CD14-positive monocyte (primary cell): Measurements from ENCODE around the gene DPH1. TPM values are rescaled to one million over a fixed set of nuclear protein-coding genes. Genes with fewer than 3 reads are reported as not detected.
A peak's percentile ranks its signal among the peaks of the same experiment; 100 is the strongest.

Experiments
- DNase-seq, 3 donors: peaks; one replicate each; pipeline ENCODE4 v3.0.0-alpha.2; 2011 to 2022
- H2AFZ ChIP-seq: 2 replicates; pipeline ENCODE4 v1.6.0; 2012; ENCODE audit warnings: mild to moderate bottlenecking, low read depth, low read length, inconsistent platforms; ENCODE audit not compliant: insufficient read depth, poor library complexity, severe bottlenecking
- H3K27ac ChIP-seq, 2 donors: 1 replicate in 1 of 2; 2 replicates in 1 of 2; pipeline ENCODE4 v1.5.1; 2012 to 2013; ENCODE audit warnings: low read length in 2 of 2, control low read depth in 1 of 2, inconsistent platforms in 1 of 2, low read depth in 1 of 2, mild to moderate bottlenecking in 1 of 2
- H3K27me3 ChIP-seq, 2 donors: one replicate each; pipeline versions ENCODE4 v1.6.0 to v1.6.1; 2011 to 2013; ENCODE audit warnings: low read length in 2 of 2; ENCODE audit not compliant: control insufficient read depth in 2 of 2, insufficient read depth in 2 of 2
- H3K36me3 ChIP-seq, 2 donors: replicated peaks in 1 of 2; 1 replicate in 1 of 2; 2 replicates in 1 of 2; pipeline versions ENCODE4 v1.5.1 to v1.6.1; 2012 to 2013; ENCODE audit warnings: low read length in 2 of 2, control low read depth in 1 of 2, inconsistent platforms in 1 of 2, mild to moderate bottlenecking in 1 of 2; ENCODE audit not compliant: insufficient read depth in 2 of 2, control insufficient read depth in 1 of 2
- H3K4me1 ChIP-seq, 2 donors: 1 replicate in 1 of 2; 2 replicates in 1 of 2; pipeline versions ENCODE4 v1.5.1 to v1.6.1; 2012 to 2013; ENCODE audit warnings: low read length in 2 of 2, control low read depth in 1 of 2, inconsistent platforms in 1 of 2, mild to moderate bottlenecking in 1 of 2, moderate library complexity in 1 of 2; ENCODE audit not compliant: insufficient read depth in 2 of 2, control insufficient read depth in 1 of 2
- H3K4me2 ChIP-seq: replicated peaks from 2 replicates; pipeline ENCODE3; 2012; ENCODE audit warnings: low read length, moderate library complexity, mild to moderate bottlenecking; ENCODE audit not compliant: poor library complexity, severe bottlenecking; ENCODE audit errors: extremely low read depth
- H3K4me3 ChIP-seq, 3 experiments: fragments of 200-600 bp in 1 of 3; sonication (generic) in 1 of 3; replicated peaks in 1 of 3; 1 replicate in 2 of 3; 2 replicates in 1 of 3; pipeline ENCODE4 v1.5.1; 2011 to 2013; ENCODE audit warnings: low read length in 3 of 3, mild to moderate bottlenecking in 3 of 3, control low read depth in 2 of 3, low read depth in 2 of 3, inconsistent platforms in 1 of 3, moderate library complexity in 1 of 3
- H3K79me2 ChIP-seq: 2 replicates; pipeline ENCODE4 v1.6.0; 2012; ENCODE audit warnings: mild to moderate bottlenecking, control low read depth, inconsistent platforms, low read length, moderate library complexity; ENCODE audit not compliant: insufficient read depth
- H3K9ac ChIP-seq: 2 replicates; pipeline ENCODE4 v1.6.0; 2017; ENCODE audit warnings: low read length, mild to moderate bottlenecking; ENCODE audit not compliant: insufficient read depth, poor library complexity, severe bottlenecking
- H3K9me3 ChIP-seq, 2 donors: replicated peaks in 1 of 2; 1 replicate in 1 of 2; 2 replicates in 1 of 2; pipeline versions ENCODE4 v1.5.1 to v1.6.1; 2012 to 2013; ENCODE audit warnings: low read length in 2 of 2, control low read depth in 1 of 2; ENCODE audit not compliant: control insufficient read depth in 1 of 2, insufficient read depth in 1 of 2
- H4K20me1 ChIP-seq: 2 replicates; pipeline ENCODE4 v1.6.0; 2012; ENCODE audit warnings: mild to moderate bottlenecking, low read length, control low read depth, moderate library complexity; ENCODE audit not compliant: insufficient read depth
- H3K27ac Mint-ChIP-seq, 7 donors: one replicate each; pipeline ENCODE4 v1.8.0; 2020; ENCODE audit warnings: mild to moderate bottlenecking in 7 of 7, mixed read lengths in 7 of 7, moderate library complexity in 6 of 7, inconsistent platforms in 2 of 7
- H3K27me3 Mint-ChIP-seq, 3 donors: one replicate each; pipeline ENCODE4 v1.8.0; 2021 to 2022; ENCODE audit warnings: low read depth in 3 of 3, mild to moderate bottlenecking in 3 of 3, mixed read lengths in 3 of 3, moderate library complexity in 3 of 3, inconsistent platforms in 1 of 3
- H3K36me3 Mint-ChIP-seq, 2 donors: one replicate each; pipeline ENCODE4 v1.8.0; 2020; ENCODE audit warnings: mixed read lengths in 2 of 2, inconsistent platforms in 1 of 2, mild to moderate bottlenecking in 1 of 2
- H3K4me1 Mint-ChIP-seq: one replicate; pipeline ENCODE4 v1.8.0; 2020; ENCODE audit warnings: mild to moderate bottlenecking, mixed read lengths
- H3K4me3 Mint-ChIP-seq, 2 donors: one replicate each; pipeline ENCODE4 v1.8.0; 2020; ENCODE audit warnings: mild to moderate bottlenecking in 2 of 2, mixed read lengths in 2 of 2, moderate library complexity in 1 of 2
- H3K9me3 Mint-ChIP-seq, 7 donors: one replicate each; pipeline ENCODE4 v1.8.0; 2020 to 2022; ENCODE audit warnings: mixed read lengths in 7 of 7, mild to moderate bottlenecking in 6 of 7, moderate library complexity in 6 of 7, inconsistent platforms in 2 of 7
- WGBS: methylation state at CpG from one replicate; pipeline ENCODE4 v1.1.5; 2013; ENCODE audit warnings: missing lambda C conversion rate; ENCODE audit not compliant: insufficient coverage; 5-methylcytosine and 5-hydroxymethylcytosine counted together
- intact Hi-C, 2 donors: fragments of 100-400 bp; cut with micrococcal nuclease; formaldehyde crosslinking; loops; one replicate each; pipeline versions ENCODE4 v1.15.0 to v1.15.1; 2023
- polyA plus RNA-seq, 3 donors: library from polyadenylated mRNA; depleted of rRNA in 1 of 3; unstranded in 2 of 3; stranded (reverse) in 1 of 3; fragments of 300-500 nt in 2 of 3; fragments of >200 nt in 1 of 3; fragmentation: Illumina TruSeq in 2 of 3; gene quantifications; 1 replicate in 2 of 3; 2 replicates in 1 of 3; pipeline ENCODE4 v1.2.3, GENCODE V29; 2012 to 2021
- TF ChIP-seq, protein P1 (sequence below): fragments of 200-600 bp; IDR thresholded peaks from one replicate; pipeline ENCODE4 v1.8.0; 2022; ENCODE audit warnings: antibody characterized with exemption, mild to moderate bottlenecking

The DPH1 gene
- polyA plus RNA-seq, 3 donors, result 7.5 to 29.4 (median 9.3) TPM

GRCh38 chr17:1996800-1997288 is 33.1 kb upstream of the DPH1 start:
- Mint-ChIP-seq H3K4me3 (peak overlapping the region in 1 of 2 donors; percentile 56), H3K9me3 (peaks cover 0 to 12% (median 5%) of the 10 kb centered on the region in 7 donors), H3K27me3 (peaks cover 41 to 74% (median 54%) of the 10 kb centered on the region in 3 donors), H3K27ac (no peak overlapping the region), H3K4me1 (no peaks in the 10 kb centered on the region), H3K36me3 (no peaks in the 10 kb centered on the region)
- Histone ChIP-seq H3K9me3 (no peaks in the 10 kb centered on the region), H3K4me1 (peaks cover 0 to 5% of the 10 kb centered on the region in 2 donors), H3K4me3 (no peak overlapping the region), H4K20me1 (no peaks in the 10 kb centered on the region), H3K27ac (no peak overlapping the region), H3K9ac (no peak overlapping the region), H3K79me2 (no peaks in the 10 kb centered on the region), H3K4me2 (no peak overlapping the region), H3K36me3 (no peaks in the 10 kb centered on the region), H3K27me3 (peaks cover 7 to 46% of the 10 kb centered on the region in 2 donors), H2AFZ (no peak overlapping the region)
- 99% methylated on average over 9 of the region's 9 CpGs for WGBS
- intact Hi-C loops, result no loop called here
- TF ChIP-seq, protein P1, sequence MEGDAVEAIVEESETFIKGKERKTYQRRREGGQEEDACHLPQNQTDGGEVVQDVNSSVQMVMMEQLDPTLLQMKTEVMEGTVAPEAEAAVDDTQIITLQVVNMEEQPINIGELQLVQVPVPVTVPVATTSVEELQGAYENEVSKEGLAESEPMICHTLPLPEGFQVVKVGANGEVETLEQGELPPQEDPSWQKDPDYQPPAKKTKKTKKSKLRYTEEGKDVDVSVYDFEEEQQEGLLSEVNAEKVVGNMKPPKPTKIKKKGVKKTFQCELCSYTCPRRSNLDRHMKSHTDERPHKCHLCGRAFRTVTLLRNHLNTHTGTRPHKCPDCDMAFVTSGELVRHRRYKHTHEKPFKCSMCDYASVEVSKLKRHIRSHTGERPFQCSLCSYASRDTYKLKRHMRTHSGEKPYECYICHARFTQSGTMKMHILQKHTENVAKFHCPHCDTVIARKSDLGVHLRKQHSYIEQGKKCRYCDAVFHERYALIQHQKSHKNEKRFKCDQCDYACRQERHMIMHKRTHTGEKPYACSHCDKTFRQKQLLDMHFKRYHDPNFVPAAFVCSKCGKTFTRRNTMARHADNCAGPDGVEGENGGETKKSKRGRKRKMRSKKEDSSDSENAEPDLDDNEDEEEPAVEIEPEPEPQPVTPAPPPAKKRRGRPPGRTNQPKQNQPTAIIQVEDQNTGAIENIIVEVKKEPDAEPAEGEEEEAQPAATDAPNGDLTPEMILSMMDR, result no peak
- DNase-seq, result no peak

- peaks cover 41 to 74% (median 54%) of the 10 kb centered on the region in 3 donors for H3K27me3 Mint-ChIP-seq
- H3K4me3 Mint-ChIP-seq, result peak overlapping the region in 1 of 2 donors; percentile 56
- H3K4me2 ChIP-seq, result no peak overlapping the region
- peaks cover 0 to 5% of the 10 kb centered on the region in 2 donors for H3K4me1 ChIP-seq
- TF ChIP-seq, protein P1, result no peak
- no peak overlapping the region for H3K9ac ChIP-seq
- H3K9me3 Mint-ChIP-seq, result peaks cover 0 to 12% (median 5%) of the 10 kb centered on the region in 7 donors
- H3K9me3 ChIP-seq, result no peaks in the 10 kb centered on the region
- no peaks in the 10 kb centered on the region for H3K4me1 Mint-ChIP-seq
- H3K36me3 ChIP-seq, result no peaks in the 10 kb centered on the region
- H3K27me3 ChIP-seq, result peaks cover 7 to 46% of the 10 kb centered on the region in 2 donors
- no peak overlapping the region for H3K27ac Mint-ChIP-seq
- H3K36me3 Mint-ChIP-seq, result no peaks in the 10 kb centered on the region
- H3K4me3 ChIP-seq, result no peak overlapping the region
- WGBS, result 67% methylated on average over 19 of the region's 22 CpGs
- H4K20me1 ChIP-seq, result no peaks in the 10 kb centered on the region
- H3K79me2 ChIP-seq, result no peaks in the 10 kb centered on the region
- no peak overlapping the region for H3K27ac ChIP-seq
- no peak for DNase-seq
- intact Hi-C loops, result no loop called here
- no peak overlapping the region for H2AFZ ChIP-seq
These were observed 32.5 kb upstream of the DPH1 start for GRCh38 chr17:1997289-1997926.
